ENCODE measurements around the gene PRR23E.

Gene PRR23E

GRCh38 chr3:127192576-127193232, at the start of gene PRR23E:
TSS of gene PRR23E (plus strand) at chr3:127193131. CDS start at chr3:127196686, 3,555 bp downstream.
- DNase-seq (ENCODE audit: low read depth) = no peak

DNA sequence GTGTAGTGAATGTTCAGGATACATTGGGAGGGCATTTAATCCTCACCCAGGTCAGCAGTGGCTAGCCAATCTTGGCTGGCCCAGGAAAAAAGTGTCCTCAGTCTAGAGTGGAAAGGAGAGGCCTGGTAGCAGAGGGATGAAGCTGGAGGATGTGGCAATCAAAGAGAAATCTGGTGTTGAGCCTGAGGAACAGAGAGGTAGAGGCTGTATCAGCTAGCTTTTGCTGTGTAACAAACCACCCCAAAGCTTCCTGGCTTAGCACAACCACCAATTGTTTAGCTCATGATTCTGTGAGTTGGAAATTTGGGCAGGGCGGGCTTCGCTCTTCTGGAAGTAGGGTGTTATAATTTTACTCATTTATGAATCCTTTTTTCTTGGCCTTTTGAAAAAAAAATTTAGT, 49.8 kb upstream of the PRR23E start:
- no peak for DNase-seq (ENCODE audit: low read depth)

DNA sequence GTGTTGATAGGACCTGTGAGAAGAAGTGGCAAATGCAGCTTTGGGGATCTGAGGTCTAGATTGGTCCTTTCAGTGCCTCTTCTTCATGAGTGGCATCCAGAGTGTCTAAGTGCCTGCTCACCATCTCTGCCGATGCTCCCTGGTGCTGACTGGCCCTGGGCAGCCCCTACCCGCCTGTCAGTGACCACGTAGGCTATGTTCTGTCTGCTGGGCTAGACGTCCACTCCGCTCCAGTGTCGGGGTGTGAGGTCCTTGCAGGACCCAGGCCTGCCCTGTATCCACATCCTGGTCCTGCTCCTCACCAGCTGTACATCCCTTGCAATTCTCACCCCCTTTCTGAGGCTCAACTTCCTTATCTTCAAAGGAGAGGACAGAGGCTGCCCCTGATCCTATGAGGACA, 48.3 kb upstream of the PRR23E start:
- DNase-seq (ENCODE audit: low read depth) = no peak

GRCh38 chr3:127145266-127145665, 47.7 kb upstream of the PRR23E start:
- no peak for DNase-seq (ENCODE audit: low read depth)

DNA sequence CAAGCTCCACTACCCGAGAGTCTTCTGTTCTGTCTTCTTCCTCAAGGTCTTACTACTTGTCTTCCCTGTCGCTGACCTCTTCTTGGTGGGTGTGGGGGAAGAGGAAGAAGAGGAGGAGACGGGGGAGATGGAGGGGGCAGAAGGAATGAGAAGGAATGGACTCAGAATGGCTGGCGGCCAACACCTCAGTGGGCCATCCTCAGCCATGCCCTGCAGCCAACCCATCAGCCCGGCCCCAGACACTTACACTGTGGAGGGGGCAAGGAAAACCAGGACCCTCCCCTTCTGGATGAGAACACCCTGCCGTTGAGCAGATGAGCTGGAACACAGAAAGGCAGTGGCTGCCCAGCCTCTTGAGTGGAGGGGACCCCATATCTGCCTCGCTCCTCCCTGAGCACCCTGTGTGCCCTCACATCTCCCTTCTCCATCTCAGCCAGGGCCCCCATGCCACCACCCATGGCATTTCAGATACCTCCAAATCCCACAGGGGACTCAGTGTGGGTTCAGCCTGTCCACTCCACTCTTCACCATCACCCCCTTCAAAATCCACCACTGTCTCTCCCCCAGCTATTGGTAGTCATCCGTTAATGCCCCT, 45.5 kb upstream of the PRR23E start:
- DNase-seq (ENCODE audit: low read depth) = no peak

- DNase-seq (ENCODE audit: low read depth) = no peak
These were observed 43.2 kb upstream of the PRR23E start for GRCh38 chr3:127149621-127150310.

DNA sequence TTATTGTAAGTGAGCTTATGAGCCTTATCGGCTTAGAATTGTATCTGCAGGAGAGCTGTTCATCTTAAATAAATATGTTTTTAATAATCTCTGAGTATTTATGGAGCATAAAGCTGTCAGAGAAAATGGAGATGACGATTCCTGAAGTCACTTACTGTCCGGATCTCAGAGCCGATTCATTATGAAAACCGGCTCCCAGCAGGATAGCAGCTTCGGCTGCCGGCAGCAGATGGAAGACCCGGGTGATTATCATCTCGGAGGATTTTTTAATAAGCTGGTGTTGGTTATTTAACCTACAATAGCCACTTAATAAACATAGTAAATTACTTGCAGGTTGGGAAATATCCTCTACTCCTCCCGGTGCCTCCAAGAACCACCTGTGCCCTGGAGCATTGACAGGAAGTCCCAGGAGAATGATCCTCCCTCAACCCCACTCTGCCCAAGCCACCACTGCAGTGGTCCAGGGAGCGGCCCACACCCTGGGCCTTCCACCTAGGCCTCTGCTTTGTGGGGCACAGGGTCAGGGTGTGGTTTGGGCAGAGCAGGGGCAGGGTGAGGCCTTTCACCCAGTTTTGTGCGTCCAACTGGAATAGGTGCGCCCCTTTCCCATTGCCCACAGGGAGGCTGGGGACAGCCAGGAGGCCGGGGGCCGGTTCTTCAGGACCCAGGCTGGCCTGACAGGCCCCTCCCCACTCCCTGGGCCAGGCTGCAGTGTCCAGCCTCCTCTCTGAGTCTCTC, 42.2 kb upstream of the PRR23E start:
- DNase-seq (ENCODE audit: low read depth) = no peak

DNA sequence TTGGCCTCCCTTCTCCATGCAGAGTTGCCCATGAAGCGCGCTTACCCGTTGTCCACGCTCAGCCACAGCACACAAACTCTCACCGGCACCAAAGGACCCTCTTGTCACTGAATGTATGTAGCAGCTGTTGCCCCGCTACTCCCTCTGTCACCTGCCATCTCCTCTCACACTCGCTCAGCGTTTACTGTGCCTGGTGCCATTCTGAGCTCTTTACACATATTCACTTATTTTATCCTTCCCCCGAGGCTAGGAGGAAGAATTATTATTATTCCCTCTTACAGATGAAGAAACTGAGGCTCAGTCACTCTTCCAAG, 41.7 kb upstream of the PRR23E start:
- no peak for DNase-seq (ENCODE audit: low read depth)

GRCh38 chr3:127151992-127152650, 40.8 kb upstream of the PRR23E start:
- no peak for DNase-seq (ENCODE audit: low read depth)

DNA sequence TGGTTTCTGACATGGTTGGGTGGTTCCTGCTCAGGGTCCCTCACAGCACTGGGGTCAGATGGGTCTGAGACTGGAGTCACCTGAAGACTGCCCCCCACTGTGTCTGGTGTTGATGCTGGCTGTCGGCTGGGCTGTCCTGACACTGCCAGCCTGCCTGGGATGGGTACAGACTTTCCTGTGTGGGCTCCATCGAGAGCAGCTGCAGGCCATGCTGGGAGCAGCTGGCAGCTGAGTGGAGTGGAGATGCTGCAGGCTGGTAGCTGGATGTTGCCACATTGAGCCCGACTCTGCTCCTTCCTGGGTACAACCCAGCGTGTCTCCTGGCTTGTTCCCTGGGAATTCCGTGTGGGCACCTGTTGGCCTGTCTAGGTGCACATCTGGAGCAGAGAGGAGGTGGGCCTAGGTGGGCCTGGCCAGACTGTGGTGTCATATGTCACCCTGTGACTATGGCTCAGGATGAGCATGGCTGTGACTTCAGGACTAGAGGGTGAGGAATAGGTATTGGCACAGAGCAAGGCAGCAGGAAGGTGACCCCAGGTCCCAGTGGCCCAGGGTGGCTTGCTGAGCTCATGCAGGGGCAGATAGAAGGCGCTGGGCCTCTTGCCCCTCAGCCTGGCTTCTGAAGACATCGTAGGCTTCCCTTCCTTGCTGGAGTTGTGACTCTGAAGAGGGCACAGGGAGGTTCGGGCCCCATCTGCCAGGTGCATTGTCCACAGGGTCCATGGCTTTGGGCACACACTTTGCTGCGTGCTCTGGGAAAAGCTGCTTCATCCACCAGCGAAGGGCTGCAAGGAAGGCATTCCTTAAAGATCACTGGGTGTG, 40.0 kb upstream of the PRR23E start:
- DNase-seq (ENCODE audit: low read depth) = no peak

DNA sequence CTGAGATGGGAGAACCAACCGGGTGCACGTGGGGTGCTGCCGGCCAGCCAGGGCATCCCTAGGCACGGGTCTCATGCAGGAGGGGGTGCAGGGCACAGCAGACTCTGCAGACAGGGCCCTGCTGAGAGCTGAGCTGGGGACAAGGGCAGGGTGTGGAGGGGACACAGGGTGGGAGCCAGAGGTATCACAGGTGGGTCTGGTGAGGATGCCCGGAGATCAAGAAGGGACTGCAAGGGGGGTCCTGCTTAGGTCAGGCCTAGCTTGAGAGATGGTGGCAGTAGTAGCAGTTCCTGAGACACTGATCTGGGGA, 39.5 kb upstream of the PRR23E start:
- DNase-seq (ENCODE audit: low read depth) = no peak

DNA sequence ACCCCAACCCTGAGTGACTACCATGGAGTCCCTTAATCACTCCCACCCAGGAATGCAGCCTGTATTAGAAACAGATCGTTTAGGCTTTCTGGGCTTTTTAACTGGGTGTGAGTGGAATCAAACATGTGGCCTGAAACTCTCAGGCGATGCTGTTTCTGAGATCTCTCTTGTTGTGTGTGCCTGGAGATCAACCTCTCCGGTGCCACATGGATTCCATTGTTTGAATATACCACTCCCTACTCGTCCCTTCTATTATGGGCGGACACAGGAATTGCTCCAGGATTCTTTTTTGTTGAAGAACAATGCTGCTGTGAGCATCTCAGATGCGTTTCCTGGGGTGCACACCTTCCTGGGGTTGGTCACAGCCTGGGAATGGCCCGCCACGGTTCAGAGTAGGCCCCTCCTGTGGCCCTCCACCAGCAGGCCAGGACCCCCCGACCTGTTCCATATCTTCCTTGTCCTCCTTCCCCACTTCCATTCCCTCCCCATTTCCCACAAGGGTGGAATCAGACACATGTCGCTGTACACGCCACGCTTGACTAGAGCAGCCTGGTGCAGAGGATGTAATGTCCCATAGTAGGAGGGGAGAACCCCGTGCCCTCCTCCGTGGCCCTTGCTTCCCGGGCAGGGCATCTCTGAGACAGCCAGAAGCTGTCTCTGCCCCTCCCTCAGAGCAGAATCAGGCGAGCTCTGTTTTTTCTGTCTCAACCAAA, 36.4 kb upstream of the PRR23E start:
- no peak for DNase-seq (ENCODE audit: low read depth)

DNA sequence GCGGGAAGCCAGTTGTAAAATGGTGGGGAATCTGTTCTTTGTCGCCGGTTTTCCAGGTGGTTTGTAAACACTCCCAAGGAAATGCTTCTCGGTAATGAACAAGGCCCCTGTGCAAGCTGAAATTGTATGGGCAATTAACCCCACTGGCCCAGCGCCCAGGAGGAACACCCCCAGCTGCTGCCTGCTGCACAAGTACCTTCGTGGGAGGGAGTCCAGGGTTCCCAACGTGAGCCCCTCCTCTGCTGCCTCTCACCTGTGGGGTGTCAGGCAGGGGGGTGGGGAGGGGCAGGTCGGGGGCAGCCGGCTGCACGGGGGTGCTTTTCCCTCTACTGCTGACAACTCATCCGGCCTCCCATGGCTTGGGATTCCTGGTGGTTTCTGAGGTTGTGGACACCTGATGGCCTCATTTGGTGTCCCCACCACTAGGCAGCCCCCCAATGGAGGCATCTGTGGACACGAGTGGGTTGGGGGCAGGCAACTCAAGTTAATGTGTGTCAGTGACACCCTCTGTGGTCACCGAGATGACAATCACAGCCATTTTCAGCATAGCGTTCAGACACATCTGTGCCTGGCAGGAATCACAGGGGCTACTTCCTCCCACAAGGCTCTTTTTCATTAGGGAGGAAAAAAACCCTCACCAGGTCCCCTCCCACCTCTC, 35.6 kb upstream of the PRR23E start:
- no peak for DNase-seq (ENCODE audit: low read depth)

GRCh38 chr3:127158614-127159229, 34.2 kb upstream of the PRR23E start:
- DNase-seq (ENCODE audit: low read depth) = no peak

- DNase-seq (ENCODE audit: low read depth) = no peak
These were observed 33.4 kb upstream of the PRR23E start for GRCh38 chr3:127159543-127159942.

- no peak for DNase-seq (ENCODE audit: low read depth)
These were observed 31.7 kb upstream of the PRR23E start for GRCh38 chr3:127161236-127161635.

DNA sequence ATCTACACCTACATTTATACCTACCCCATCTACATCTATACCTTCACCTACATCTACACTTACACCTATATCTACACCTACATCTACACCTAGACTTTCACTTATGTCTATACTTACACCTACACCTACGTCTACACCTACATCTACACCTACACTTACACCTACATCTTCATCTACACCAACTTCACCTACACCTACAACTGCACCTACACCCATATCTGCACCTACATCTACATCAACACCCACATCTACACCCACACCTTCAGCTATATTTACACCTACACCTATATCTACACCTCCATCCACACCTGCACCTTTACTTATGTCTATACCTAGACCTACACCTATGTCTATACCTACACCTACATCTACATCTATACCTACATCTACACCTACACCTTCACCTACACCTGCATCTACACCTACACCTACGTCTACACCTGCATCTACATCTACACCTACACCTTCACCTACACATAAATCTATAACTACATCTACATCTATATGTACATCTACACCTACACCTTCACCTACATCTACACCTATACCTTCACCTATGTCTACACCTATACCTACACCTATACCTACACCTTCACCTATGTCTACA, 30.9 kb upstream of the PRR23E start:
- DNase-seq (ENCODE audit: low read depth) = no peak

- DNase-seq (ENCODE audit: low read depth) = no peak
These were observed 29.8 kb upstream of the PRR23E start for GRCh38 chr3:127162947-127163645.

GRCh38 chr3:127164615-127165014, 28.3 kb upstream of the PRR23E start:
- no peak for DNase-seq (ENCODE audit: low read depth)
